GM12892 (cell line): ENCODE data around the gene CPNE4.

Experiments
- POLR2A ChIP-seq: IDR thresholded peaks from 2 replicates; pipeline ENCODE4 v1.6.1; 2011; ENCODE audit warnings: low read depth, low read length, control low read depth
- POLR2AphosphoS5 ChIP-seq: IDR thresholded peaks from 2 replicates; pipeline ENCODE4 v1.6.1; 2011; ENCODE audit warnings: low read depth, low read length, control low read depth
- TAF1 ChIP-seq: IDR thresholded peaks from 2 replicates; pipeline ENCODE4 v1.6.1; 2011; ENCODE audit warnings: low read depth, mild to moderate bottlenecking, control low read depth, low read length, borderline replicate concordance

DNA sequence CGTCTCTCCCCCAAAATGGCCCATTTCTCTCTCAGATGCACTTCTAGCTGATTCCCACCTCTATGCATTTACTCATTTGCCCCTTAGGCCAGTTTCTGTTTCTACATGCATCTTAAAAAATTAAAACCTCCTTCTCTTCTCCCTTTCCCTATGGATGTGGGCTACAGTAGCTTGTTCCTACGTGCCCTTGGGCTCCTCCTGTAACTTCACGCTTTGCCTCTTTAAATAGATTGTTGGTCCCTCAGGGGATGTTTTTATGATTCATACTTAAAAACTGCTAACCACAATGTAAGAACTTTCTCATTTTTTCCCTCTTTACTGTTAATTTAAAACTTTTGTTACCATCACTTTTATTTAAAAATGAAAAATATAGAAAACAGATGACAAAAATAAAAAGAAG lies 346.4 kb downstream of the CPNE4 start:
- TF ChIP-seq POLR2A: no peak
- no peak for TF ChIP-seq POLR2AphosphoS5
- TF ChIP-seq TAF1: no peak
